Ecto neural progenitor cell (in vitro differentiated cells): ENCODE data around the gene CMTM6.
A peak's percentile ranks its signal among the peaks of the same experiment; 100 is the strongest.
"Not testable (repeated sequence)": the region's sequence is repeated elsewhere in the genome, so short reads cannot be mapped to it uniquely, and the experiment has no call there.

Experiments used
- DNase-seq: peaks from one replicate; pipeline ENCODE4 v3.0.0-alpha.2; 2018; ENCODE audit warnings: low spot score

Gene CMTM6

GRCh38 chr3:32466808-32467207, 35.8 kb downstream of the CMTM6 start:
- not testable (repeated sequence) for DNase-seq

DNA sequence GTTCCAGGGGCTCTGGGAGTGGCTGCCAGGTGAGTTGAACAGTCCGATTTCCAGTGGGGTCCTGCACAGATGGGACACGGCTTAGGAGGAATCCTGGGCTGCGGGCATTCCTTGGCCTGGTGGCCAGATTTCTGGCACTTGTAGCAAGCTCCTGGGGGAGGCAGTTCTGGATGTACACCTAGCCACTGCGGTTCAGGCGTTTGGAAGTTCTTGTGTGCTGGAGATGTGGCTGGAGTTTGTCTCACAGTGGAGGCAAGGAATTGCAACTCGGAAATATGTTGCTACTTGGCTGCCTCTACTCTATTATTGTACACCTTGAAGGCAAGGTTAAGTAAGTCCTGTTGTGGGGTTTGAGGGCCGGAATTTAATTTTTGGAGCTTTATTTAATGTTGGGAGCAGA, 37.9 kb downstream of the CMTM6 start:
- DNase-seq = not testable (repeated sequence)

DNA sequence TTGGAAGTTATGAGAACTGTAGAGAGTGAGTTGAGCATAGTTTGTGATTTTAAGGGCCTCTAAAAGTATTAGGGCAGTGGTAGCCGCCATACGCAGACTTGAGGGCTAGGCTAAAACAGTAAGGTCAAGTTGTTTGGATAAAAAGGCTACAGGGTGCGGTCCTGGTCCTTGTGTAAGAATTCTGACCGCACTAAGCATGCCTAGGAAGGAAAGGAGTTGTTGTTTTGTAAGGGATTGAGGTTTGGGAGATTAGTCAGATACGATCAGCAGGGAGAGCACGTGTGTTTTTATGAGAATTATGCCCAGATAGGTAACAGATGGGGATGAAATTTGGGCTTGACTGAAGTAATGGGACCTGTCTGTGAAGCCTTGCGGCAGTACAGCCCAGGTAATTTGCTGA, 39.2 kb downstream of the CMTM6 start:
- not testable (repeated sequence) for DNase-seq

GRCh38 chr3:32462191-32462986, 40.3 kb downstream of the CMTM6 start:
- not testable (repeated sequence) for DNase-seq

DNA sequence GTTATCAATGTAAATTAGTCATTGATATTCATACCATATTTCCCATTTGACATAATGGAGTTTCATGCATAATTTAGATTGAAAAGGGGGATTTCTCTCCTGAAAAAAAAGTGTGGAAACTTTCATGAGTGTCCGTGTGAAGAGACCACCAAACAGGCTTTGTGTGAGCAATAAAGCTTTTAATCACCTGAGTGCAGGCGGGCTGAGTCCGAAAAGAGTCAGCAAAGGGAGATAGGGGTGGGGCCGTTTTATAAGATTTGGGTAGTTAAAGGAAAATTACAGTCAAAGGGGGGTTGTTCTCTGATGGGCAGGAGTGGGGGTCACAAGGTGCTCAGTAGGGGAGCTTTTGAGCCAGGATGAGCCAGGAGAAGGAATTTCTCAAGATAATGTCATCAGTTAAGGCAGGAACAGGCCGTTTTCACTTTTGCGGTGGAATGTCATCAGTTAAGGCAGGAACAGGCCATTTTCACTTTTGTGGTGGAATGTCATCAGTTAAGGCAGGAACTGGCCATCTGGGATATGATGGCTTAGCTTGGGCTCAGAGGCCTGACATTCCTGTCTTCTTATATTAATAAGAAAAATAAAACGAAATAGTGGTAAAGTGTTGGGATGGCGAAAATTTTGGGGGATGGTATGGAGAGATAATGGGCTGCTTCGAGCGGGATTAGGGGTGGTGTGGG, 41.7 kb downstream of the CMTM6 start:
- not testable (repeated sequence) for DNase-seq

DNA sequence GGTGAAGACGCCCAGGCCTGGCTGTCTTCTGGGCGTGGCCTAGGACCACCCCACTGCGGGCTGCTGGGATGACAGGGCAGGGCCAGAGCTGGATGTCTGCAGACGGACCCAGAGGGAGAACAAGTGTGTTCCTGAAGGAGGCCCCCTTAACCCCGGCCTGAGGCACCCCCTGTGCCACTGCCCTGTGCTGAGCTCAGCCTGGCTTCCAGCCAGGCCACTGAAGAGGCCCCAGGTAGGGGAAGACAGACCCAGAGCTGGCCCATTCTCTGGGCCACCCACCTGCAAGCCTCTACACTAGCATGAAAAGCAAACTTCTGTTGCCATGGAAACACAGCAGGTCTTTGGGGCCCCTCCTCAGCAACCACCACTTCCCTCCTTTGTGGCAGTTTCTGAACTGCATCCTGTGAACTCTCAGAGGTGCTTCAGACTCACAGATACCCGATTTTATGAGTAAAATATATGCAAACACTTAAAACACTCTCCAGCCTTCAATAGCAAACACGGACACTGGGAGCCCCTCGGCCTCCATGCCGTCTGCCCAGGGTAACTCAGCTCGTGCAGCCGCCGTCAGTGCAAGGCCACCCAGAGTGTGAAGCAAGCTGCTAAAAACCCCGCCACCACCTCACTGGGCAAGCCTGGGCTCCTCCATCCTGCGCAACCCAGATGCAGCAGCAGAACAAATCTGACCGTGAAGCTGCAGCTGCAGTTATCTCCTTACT, 42.5 kb downstream of the CMTM6 start:
- DNase-seq = peak; percentile 81

GRCh38 chr3:32459450-32459849, 43.2 kb downstream of the CMTM6 start:
- DNase-seq = no peak

GRCh38 chr3:32457971-32458471, 44.6 kb downstream of the CMTM6 start:
- no peak for DNase-seq

DNA sequence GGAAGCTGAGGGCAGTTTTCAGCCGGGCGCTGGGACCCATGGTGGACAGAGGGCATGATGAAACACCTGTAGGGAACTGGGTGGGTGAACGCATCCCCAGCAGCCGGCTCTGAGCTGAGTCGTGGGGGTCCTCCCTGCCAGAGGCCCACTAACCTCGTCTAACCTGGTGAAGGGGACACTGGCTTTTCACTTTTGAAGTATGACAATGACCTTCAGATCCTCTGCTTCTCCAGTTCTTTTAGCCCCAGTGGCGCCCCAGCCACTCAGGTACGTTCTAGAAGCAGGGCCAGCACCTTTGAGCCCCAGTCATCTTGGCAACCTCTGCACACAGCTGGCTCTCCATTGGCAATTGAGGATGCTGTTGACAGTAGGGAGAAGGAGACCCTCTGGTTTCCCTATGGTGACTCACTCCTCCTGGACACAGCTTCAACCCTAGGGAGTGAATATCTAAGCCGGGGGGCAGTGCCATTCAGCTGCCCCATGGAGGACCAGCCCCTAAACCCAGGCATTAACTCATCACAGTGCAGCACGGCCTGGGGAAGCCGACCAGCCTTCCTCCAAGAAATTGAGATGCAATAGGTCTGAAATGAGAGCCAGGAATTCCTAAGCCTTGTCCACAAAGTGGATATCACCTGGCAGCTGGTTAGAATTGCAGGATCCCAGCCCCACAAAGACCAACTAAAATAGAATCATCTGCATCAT, 46.1 kb downstream of the CMTM6 start:
- no peak for DNase-seq

- DNase-seq = no peak
Observed at GRCh38 chr3:32455609-32456428, 46.8 kb downstream of the CMTM6 start.

GRCh38 chr3:32454731-32455608, 47.7 kb downstream of the CMTM6 start:
- DNase-seq = no peak

GRCh38 chr3:32454111-32454510, 48.5 kb downstream of the CMTM6 start:
- no peak for DNase-seq

DNA sequence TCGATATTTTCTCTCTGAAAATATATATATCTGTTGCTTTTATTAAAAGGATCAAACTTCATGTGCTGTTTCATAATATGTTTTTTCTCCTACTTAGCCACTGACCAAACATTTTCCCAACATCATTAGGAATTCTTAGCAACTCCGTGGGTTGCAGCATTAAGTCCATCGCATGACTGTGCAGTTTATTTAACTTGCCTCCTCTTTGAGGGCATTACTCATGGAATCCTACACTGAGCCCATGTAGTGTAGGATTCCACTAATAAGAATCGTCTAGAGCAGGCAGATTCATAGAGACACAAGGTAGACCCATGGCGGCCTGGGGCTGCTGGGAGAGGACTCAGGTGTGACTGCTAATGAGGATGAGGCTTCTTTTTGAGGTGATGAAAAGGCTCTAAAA, 49.3 kb downstream of the CMTM6 start:
- DNase-seq = no peak

GRCh38 chr3:32452009-32452408, 50.6 kb downstream of the CMTM6 start:
- no peak for DNase-seq

- no peak for DNase-seq
Observed at GRCh38 chr3:32450992-32451659, 51.5 kb downstream of the CMTM6 start.

DNA sequence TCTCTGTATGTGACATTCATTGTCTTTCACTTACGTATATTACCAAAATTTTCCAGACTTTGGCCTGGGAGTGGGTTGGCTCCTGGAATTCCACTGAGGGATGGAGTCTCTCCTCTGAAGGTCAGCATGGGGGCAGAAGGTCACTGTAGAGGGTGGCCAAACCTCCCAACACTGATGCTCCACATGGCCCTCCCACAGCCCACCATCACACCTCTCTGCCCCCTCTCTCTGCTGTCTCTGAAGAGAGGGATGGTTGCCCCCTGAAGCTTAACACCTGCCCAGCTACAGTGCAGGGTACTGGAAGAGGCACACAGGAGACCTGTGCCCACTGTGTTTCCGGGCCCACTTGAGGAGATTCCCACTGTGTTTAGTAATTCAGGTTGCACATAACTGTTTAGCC, 52.2 kb downstream of the CMTM6 start:
- no peak for DNase-seq

DNA sequence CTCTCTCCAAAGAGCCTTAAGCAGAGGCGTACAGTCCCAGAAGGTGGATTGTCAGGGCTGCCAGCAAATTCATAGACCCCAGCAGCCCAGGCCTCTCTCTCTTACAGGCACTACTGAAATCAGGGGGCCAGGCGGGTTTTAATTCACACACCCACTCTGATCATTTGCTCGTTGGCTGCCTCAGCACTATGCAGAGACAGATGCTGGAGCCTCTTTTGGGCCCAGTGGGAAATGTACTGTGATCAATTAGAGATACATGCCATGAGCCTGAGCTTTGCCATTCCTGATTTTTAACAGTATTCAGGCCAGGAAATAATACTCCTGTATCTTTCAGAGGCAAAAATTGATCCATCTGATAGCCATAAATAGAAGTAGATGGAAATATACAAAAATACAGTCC, 53.0 kb downstream of the CMTM6 start:
- DNase-seq = no peak

DNA sequence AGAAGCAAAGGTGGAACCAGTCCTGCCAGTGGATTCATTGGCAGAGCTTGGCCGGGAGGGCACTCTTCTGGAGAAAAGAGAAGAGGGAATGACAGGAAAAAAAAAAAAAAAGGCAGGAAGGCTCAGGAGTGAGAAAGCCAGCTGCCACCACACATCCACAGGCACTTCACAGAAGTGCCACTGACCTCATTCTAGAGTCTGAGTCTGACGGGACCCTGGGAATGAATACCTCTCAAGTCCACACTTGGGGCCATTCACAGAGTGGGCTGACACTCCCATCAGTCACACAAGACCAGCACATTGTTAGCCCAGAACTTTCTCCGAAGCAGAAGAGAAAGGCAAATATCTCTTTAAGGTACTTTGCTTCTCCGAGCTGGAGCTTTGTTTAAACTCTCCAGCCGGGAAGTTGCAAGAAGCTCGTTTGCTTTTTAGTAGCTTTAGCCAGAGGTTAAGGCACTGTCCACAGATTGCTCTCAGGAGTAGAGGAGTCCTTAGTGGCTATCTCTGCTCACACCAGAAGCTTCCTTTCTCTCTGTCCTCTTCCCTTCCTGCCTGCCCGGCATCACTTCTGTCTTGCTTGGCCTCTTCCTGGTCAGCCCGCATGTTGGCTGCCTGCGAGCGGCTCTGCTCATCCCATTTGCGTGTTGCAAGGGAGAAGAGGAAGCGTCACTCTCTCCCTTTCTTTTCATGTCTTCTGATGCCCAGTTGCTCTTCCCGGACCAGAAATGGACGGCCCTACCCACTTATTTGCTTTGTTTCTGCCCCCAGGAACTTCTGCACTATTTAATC, 53.8 kb downstream of the CMTM6 start:
- DNase-seq = no peak

- no peak for DNase-seq
Observed at GRCh38 chr3:32447865-32448400, 54.7 kb downstream of the CMTM6 start.
